Stimulated activated naive CD8-positive, alpha-beta T cell treated with anti-CD3 and anti-CD28 coated beads, Interleukin-15, Interleukin-2, amounts not matched to agents 100 ng/mL and 50 ng/mL, for 24 hours (primary cell): ENCODE measurements around the gene TAT.
"Not testable (repeated sequence)": the region's sequence is repeated elsewhere in the genome, so short reads cannot be mapped to it uniquely, and the experiment has no call there.

Experiments used
- H3K27ac Mint-ChIP-seq: one replicate; pipeline ENCODE4 v1.8.0; 2021; ENCODE audit warnings: mild to moderate bottlenecking, mixed read lengths
- H3K27me3 Mint-ChIP-seq: one replicate; pipeline ENCODE4 v1.8.0; 2021; ENCODE audit warnings: mixed read lengths
- H3K36me3 Mint-ChIP-seq: one replicate; pipeline ENCODE4 v1.8.0; 2021; ENCODE audit warnings: low read depth, mixed read lengths
- H3K4me1 Mint-ChIP-seq: one replicate; pipeline ENCODE4 v1.8.0; 2021; ENCODE audit warnings: low read depth, mixed read lengths
- H3K4me3 Mint-ChIP-seq: one replicate; pipeline ENCODE4 v1.8.0; 2021; ENCODE audit warnings: mild to moderate bottlenecking, mixed read lengths
- H3K9me3 Mint-ChIP-seq: one replicate; pipeline ENCODE4 v1.8.0; 2021; ENCODE audit warnings: mixed read lengths

TAT gene

DNA sequence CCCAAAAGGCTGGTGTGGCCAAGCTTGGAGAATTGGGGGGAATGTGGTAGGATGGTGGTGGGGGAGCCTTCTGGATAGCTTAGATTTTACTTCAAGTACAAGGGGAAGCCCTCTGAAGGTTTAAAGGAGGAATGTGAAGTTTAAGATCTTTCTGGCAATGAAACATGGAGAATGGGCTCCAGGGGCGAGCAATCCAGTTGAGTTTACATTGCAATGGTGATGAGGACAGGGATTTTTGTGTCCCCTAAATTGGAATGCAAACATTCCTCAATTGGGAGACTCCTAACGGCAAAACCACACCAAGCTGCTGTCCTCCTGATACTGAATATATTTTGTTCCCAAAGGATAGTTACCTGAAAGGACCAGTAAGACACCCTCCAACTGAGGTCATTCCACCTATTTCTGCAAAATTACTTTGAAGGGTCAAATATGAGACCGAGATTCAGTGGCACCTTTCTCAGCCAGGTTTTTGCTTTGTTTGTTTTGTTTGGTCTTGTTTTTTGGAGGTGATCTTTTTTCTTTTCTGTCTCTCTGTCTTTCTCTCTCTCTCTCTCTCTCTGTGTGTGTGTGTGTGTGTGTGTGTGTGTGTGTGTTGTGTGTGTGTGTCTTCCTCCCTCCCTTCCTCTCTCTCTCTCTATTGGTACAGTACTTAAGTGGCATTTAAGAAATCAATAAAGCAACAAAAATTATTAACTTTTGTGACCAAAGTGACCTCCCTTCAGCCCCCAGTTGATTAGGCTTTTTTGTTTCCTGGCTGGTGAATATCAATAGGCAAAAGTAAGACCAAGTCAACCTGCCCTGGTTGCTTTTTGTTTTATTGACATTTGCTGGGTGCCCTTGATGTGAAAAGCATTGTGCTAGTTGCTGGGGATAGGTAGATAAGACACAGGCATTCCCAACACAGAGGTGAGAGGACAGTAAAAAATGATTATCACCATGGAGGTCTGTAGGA is 16.4 kb upstream of the TAT start:
- Mint-ChIP-seq H3K4me3 (no peak overlapping the region), H3K27me3 (peaks cover 54% of the 10 kb centered on the region), H3K4me1 (no peaks in the 10 kb centered on the region), H3K36me3 (no peaks in the 10 kb centered on the region), H3K9me3 (no peaks in the 10 kb centered on the region), H3K27ac (no peak overlapping the region)

DNA sequence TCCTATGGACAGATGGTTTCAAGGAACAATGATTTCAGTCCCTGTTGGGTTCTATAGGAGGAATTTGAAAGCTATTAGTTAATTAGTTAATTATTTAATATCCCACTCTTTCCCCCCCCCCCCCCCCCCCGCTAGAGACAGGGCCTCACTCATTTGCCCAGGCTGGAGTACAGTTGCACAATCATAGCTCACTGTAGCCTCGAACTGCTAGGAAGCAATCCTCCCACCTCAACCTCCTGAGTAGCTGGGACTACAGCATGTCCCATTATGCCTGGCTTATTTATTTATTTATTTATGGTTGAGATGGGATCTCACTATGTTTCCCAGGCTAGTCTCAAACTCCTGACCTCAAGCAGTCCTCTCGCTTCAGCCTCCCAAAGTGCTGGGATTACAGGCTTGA is 15.0 kb upstream of the TAT start:
- H3K27me3 Mint-ChIP-seq, result peaks cover 53% of the 10 kb centered on the region
- no peaks in the 10 kb centered on the region for H3K9me3 Mint-ChIP-seq
- no peaks in the 10 kb centered on the region for H3K4me1 Mint-ChIP-seq
- no peak overlapping the region for H3K4me3 Mint-ChIP-seq
- no peak overlapping the region for H3K27ac Mint-ChIP-seq
- no peaks in the 10 kb centered on the region for H3K36me3 Mint-ChIP-seq

DNA sequence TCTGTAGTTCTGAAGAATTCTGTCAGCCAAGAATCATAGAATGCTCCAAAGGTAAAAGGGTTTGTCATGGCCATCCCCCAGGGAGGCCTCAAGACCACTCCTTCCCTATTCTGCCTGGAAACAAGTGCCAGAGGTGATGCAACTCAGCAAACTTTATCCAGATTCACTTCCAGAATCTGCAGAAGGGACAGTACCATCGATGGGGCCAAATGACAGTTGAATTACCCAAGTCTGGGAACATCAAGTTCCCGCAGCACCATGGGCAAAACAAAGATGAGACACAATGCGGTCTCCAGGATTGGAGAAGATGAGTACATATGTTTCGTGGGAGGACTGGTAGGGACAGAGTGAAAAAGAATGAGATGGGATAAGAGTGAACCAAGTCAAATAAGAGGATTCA is 13.7 kb upstream of the TAT start:
- peaks cover 57% of the 10 kb centered on the region for H3K27me3 Mint-ChIP-seq
- H3K27ac Mint-ChIP-seq, result no peak overlapping the region
- no peaks in the 10 kb centered on the region for H3K36me3 Mint-ChIP-seq
- no peaks in the 10 kb centered on the region for H3K4me1 Mint-ChIP-seq
- no peaks in the 10 kb centered on the region for H3K9me3 Mint-ChIP-seq
- no peak overlapping the region for H3K4me3 Mint-ChIP-seq

DNA sequence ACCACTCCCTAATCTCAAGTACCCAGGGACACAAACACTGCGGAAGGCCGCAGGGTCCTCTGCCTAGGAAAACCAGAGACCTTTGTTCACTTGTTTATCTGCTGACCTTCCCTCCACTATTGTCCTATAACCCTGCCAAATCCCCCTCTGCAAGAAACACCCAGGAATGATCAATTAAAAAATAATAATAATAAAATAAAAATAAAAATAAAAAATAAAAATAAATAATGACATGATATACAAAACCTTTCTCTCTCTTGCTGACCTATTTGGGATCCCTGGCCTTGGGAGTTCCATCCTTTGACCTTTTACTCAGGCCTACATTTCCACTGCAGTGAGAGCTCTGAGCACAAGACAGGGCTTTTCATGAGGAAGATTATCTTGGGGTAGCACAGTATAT is 13.2 kb upstream of the TAT start:
- not testable (repeated sequence) for H3K9me3 Mint-ChIP-seq, H3K4me3 Mint-ChIP-seq, H3K36me3 Mint-ChIP-seq, H3K4me1 Mint-ChIP-seq, H3K27ac Mint-ChIP-seq
- peaks cover 59% of the 10 kb centered on the region for H3K27me3 Mint-ChIP-seq

DNA sequence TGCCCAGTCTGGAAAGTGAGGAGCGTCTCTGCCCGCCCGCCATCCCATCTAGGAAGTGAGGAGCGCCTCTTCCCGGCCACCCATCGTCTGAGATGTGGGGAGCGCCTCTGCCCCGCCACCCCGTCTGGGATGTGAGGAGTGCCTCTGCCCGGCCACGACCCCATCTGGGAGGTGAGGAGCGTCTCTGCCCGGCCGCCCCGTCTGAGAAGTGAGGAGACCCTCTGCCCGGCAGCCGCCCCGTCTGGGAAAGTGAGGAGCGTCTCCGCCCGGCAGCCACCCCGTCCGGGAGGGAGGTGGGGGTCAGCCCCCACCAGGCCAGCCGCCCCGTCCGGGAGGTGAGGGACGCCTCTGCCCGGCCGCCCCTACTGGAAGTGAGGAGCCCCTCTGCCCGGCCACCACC is 12.4 kb upstream of the TAT start:
- H3K36me3 Mint-ChIP-seq, H3K27ac Mint-ChIP-seq, H3K4me3 Mint-ChIP-seq, H3K9me3 Mint-ChIP-seq, H3K4me1 Mint-ChIP-seq: not testable (repeated sequence)
- H3K27me3 Mint-ChIP-seq, result peaks cover 59% of the 10 kb centered on the region

DNA sequence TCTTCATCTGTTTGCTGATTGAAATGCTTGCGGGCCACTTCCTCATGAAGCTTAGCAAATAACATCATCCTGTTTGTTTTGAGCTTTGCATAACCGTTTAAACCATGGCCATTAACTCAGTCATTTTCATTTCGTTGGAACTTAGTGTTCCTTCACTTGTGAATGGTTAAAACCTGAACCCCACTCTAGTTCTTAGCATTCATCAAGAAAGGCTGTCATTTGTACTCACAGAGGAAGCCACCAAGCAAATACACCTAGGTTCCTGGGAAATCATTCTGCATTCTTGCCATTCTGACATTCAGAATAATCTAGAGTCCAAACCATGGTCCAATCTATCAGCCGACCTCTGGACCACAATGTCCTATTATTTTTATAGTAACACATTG is 8.4 kb upstream of the TAT start:
- Mint-ChIP-seq H3K27me3 (peaks cover 44% of the 10 kb centered on the region), H3K9me3 (no peaks in the 10 kb centered on the region), H3K4me1 (no peaks in the 10 kb centered on the region), H3K27ac (no peak overlapping the region), H3K36me3 (no peaks in the 10 kb centered on the region), H3K4me3 (no peak overlapping the region)

DNA sequence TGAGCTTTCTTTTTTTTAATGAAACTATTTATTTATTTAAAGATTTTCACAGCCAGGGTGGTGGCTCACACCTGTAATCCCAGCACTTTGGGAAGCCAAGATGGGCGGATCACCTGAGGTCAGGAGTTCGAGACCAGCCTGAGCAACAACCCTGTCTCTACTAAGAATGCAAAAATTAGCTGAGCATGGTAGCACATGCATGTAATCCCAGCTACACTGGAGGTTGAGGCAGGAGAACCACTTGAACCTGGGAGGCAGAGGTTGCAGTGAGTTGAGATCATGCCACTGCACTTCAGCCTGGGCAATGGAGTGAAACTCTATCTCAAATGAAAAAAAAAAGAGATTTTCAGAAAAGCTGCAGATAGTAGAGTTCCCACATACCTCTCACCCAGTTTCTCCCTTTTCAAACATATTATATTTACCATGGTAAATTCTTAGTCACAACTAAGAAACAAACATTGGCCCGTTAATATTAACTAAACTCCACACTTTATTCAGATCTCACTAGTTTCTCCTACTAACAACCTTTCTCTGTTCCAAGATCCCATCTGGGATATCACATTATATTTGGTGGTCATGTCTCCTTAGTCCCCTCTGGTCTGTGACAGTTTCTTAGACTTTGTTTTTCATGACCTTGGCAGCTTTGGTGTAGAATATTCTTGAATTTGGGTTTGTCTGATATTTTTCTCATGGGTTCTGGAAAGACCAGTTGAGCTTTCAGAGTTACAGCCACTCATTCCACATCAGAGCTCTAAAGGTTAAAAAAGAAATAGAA is 7.8 kb upstream of the TAT start:
- H3K4me1 Mint-ChIP-seq, result no peaks in the 10 kb centered on the region
- peaks cover 46% of the 10 kb centered on the region for H3K27me3 Mint-ChIP-seq
- H3K36me3 Mint-ChIP-seq, result no peaks in the 10 kb centered on the region
- H3K9me3 Mint-ChIP-seq, result no peaks in the 10 kb centered on the region
- H3K4me3 Mint-ChIP-seq, result no peak overlapping the region
- no peak overlapping the region for H3K27ac Mint-ChIP-seq

DNA sequence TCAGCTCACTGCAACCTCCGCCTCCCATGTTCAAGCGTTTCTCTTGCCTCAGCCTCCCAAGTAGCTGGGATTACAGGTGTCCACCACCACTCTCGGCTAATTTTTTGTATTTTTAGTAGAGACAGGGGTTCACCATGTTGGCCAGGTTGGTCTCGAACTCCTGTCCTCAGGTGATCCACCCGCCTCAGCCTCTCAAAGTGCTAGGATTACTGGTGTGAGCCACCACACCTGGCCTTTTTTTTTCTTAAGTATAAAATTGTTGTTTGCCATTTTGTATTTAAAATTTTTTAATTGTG is 5.6 kb upstream of the TAT start:
- not testable (repeated sequence) for H3K9me3 Mint-ChIP-seq, H3K4me1 Mint-ChIP-seq, H3K4me3 Mint-ChIP-seq, H3K36me3 Mint-ChIP-seq, H3K27ac Mint-ChIP-seq
- H3K27me3 Mint-ChIP-seq, result peaks cover 37% of the 10 kb centered on the region

DNA sequence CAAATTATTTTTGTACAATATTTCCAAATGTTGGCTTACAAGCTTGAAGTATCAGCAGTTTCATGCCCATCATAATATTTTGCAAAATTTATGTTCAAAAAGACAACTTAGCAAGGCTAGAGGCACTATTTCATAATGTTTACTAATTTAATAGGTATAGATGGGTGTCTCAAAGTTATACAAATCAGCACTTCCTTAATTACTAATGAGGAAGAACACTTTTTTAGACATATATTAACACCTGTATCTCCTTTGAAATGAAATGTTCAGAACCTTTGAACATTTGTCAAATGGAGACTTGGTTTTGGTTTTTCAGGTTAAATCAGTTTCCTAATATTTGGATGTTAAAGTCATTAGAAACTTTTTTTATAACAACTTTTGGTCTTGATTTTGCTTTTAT is 2.2 kb downstream of the TAT start:
- H3K36me3 Mint-ChIP-seq, result no peaks in the 10 kb centered on the region
- no peaks in the 10 kb centered on the region for H3K4me1 Mint-ChIP-seq
- no peaks in the 10 kb centered on the region for H3K9me3 Mint-ChIP-seq
- H3K4me3 Mint-ChIP-seq, result no peak overlapping the region
- H3K27me3 Mint-ChIP-seq, result peaks cover 3% of the 10 kb centered on the region
- H3K27ac Mint-ChIP-seq, result no peak overlapping the region

DNA sequence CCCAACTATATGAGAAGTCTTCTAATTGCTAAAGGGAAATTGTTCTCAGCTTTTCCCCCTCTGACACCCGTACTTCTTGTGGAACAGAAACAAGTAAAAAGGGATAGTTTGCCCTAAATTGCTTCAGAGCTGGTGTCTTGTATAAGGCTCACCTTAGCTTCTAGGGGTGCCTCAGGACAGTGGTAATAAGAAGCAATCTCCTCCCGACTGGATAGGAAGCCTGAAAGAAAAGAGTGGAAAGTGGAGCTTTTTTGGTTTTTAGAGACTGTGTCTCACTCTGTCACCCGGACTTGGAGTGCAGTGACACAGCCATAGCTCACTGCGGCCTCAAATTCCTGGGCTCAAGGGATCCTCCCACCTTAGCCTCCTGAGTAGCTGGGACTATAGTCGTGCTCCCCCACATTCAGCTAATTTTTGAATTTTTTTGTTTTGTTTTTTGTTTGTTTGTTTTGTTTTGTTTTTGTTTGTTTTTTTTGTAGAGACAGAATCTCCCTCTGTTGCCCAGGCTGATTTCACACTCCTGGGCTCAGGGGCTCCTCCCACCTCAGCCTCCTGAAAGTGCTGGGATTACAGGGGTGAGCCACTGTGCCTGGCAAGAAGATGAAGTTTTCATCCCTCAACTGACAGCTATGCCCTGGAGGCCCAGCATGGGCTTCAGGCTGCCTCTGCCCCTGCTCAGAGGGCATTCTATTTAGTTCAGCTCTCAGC is 3.4 kb downstream of the TAT start:
- Mint-ChIP-seq H3K27ac (no peak overlapping the region), H3K27me3 (peaks cover 3% of the 10 kb centered on the region), H3K9me3 (no peaks in the 10 kb centered on the region), H3K4me1 (no peaks in the 10 kb centered on the region), H3K36me3 (no peaks in the 10 kb centered on the region), H3K4me3 (no peak overlapping the region)

DNA sequence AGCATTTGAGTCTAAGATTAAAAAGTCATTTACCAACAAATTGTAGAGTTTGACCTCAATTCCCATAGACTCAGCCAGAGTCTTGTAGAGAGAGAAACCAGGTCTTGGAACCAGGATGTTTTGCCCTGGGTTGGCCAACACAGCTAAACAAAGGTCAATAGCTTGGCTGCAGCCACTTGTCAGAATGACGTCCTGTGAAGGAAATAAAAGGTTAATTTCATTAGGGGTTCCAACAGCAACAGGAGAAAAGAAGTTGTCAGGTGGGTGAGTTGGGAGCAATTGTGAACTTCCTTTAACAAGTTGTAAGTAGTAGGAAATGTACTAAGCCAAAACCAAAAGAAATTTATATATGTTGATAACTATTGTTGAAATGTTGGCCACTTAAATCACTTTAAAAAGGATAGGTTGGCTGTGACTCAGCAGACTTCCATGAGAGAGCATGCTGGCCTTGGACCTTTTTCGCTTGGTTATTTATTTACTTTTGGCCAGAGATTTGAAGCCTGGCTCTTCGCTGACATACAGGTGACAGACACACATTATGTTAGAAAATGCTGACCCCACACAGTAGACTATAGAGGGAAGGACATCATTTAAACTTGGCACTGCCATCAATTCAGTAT is 4.3 kb downstream of the TAT start:
- no peak overlapping the region for H3K27ac Mint-ChIP-seq
- peaks cover 3% of the 10 kb centered on the region for H3K27me3 Mint-ChIP-seq
- H3K4me1 Mint-ChIP-seq, result no peaks in the 10 kb centered on the region
- H3K9me3 Mint-ChIP-seq, result no peaks in the 10 kb centered on the region
- no peaks in the 10 kb centered on the region for H3K36me3 Mint-ChIP-seq
- no peak overlapping the region for H3K4me3 Mint-ChIP-seq

DNA sequence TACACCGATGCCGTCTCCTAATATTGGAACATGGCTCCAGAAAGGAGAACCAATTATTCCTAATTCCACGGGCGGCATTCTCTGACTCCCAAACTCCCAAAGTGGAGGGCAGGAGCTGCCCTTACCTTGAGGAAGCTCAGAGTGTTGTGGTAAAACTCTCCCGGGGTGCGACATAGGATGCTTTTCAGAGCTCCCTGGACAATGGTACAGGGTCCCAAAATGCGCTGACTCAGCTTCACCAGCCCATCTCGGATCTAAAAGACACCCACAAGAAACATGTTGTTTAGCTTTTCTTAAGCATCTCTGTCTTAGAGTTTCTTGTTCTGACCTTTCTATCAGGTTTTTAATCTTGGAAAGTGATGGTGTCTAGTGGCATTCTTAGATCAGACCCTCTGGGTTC is 6.7 kb downstream of the TAT start:
- H3K4me3 Mint-ChIP-seq, result no peak overlapping the region
- H3K36me3 Mint-ChIP-seq, result no peaks in the 10 kb centered on the region
- H3K27me3 Mint-ChIP-seq, result peaks cover 3% of the 10 kb centered on the region
- peaks cover 13% of the 10 kb centered on the region for H3K4me1 Mint-ChIP-seq
- no peaks in the 10 kb centered on the region for H3K9me3 Mint-ChIP-seq
- H3K27ac Mint-ChIP-seq, result no peak overlapping the region

DNA sequence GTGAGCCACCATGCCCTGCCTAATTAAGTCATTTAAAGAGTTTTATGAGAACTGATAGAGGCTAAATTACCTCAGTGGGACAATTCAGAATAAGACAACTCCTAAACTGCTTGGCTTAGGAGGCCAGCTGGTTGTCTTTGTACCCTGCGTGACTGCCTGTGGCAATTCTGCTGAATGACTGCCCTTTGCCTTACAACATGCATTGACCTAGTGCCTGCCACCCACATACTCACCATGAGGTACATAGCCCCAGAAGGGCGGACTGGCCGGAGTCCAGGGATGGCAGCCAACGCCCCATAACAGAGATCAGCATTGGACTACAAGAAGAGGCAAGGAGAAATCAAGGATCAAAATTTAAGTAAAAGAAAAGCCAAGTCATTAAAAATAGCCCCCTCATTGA is 7.3 kb downstream of the TAT start:
- Mint-ChIP-seq H3K4me1 (peaks cover 17% of the 10 kb centered on the region), H3K9me3 (no peaks in the 10 kb centered on the region), H3K27ac (no peak overlapping the region), H3K27me3 (peaks cover 3% of the 10 kb centered on the region), H3K4me3 (no peak overlapping the region), H3K36me3 (no peaks in the 10 kb centered on the region)

DNA sequence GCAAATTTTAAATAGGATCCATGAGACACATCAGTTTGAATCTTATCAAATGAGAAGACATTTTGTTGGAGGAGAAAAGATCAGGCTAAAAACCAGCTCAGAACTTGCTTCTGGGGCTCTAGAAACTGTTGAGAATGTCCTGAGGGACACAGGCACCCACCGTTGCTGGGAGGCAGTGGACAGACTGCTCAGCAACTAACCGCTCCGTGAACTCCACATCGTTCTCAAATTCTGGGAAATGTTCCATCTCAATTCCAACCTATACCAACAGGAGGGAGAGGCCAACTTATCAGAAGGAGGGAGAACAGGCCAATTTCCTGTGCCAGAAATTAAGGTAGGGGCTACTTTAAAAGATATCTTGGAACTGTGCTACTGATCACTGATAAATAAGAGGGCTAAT is 8.3 kb downstream of the TAT start:
- Mint-ChIP-seq H3K9me3 (no peaks in the 10 kb centered on the region), H3K27ac (no peak overlapping the region), H3K36me3 (no peaks in the 10 kb centered on the region), H3K4me1 (peaks cover 25% of the 10 kb centered on the region), H3K4me3 (no peak overlapping the region), H3K27me3 (peaks cover 3% of the 10 kb centered on the region)

DNA sequence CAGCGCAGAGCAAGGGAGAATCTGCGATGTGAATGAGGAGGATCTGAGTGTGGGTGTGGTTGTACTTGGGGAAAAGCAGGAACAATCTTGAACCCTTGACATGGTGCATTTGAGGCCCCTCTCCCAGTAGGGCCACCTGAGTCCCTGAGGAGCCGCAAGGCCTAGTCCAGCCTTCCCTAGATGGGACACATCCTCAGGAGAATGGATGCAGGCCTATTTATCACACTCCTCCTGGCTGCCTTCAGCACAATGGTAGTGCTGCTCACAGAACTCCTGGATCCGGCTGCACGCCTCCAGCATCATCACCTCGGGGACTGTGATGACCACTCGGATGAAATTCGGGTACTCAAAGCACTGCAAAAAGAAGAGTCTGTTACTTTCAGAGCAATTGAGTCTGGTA is 9.0 kb downstream of the TAT start:
- Mint-ChIP-seq H3K27me3 (no peaks in the 10 kb centered on the region), H3K4me3 (no peak overlapping the region), H3K36me3 (no peaks in the 10 kb centered on the region), H3K9me3 (no peaks in the 10 kb centered on the region), H3K4me1 (peaks cover 25% of the 10 kb centered on the region), H3K27ac (no peak overlapping the region)
